ENCODE data around the gene FAM181A. TPM values are rescaled to one million over a fixed set of nuclear protein-coding genes. Genes with fewer than 3 reads are reported as not detected.

The FAM181A gene
- total and polyA plus RNA-seq, 2 of the 4 experiments (the other 2 are of a cell fraction): not detected

DNA sequence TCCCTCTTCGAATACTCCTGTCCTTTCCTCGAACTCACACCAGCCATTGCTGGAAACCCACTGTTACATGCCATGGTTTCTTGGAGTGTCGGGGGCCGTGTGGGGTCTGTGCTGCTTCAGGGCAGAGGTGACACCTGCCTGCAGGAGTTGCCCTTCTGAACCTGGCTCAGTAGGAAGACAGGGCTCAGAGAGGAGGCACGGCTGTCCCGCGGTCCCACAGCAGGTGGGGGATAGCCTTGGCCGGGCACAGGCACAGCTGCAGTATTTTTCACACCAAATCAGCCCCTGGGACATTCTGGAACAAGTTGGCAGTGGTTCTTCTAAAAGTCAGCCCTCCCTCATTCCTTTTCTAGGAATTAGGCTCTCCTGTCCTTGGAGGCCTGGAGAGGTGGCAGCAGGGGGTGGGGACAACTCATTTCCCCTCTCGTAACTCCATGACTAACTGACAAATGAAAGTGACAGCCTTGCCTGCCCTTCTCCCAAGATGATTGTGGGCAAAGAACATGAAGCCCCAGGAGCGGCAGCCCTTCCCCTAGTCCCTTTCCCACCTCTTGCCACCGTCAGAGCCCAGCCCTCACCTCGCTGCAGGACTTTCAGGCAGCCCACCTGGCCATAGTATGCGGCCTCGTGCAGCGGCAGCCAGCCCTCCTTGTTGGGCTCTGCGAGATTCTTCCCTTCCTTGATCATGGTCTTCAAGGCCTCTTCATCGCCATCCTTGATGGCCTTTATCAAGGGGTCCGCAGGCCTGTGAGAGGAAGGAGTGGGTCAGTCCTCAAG lies 26.8 kb downstream of the FAM181A start:
- Histone ChIP-seq H3K4me1 (ENCODE audit: control insufficient read depth, insufficient read depth, low read length) (peaks cover 2% of the 10 kb centered on the region), H2AK5ac (ENCODE audit: low read depth, low read length) (no peak overlapping the region), H2AK9ac (replicated peaks; ENCODE audit: low read depth, low read length, poor library complexity) (no peak overlapping the region), H3K4ac (ENCODE audit: low read depth, low read length) (no peak overlapping the region), H3K23ac (ENCODE audit: low read depth, low read length) (no peak overlapping the region), H3K79me1 (ENCODE audit: low read depth in 1 of 2, low read length in 2 of 2) (no peaks in the 10 kb centered on the region), H2BK120ac (ENCODE audit: low read depth, low read length) (no peak overlapping the region), H3K9ac (ENCODE audit: low read depth, low read length) (no peak overlapping the region), H3K4me3 (ENCODE audit: insufficient read depth, low read depth, low read length) (no peak overlapping the region), H3K14ac (replicated peaks; ENCODE audit: low read depth, low read length) (no peak overlapping the region), H3K27me3 (ENCODE audit: control insufficient read depth, insufficient read depth, low read length) (peaks cover 2% of the 10 kb centered on the region; the same call in 1 of the 2 replicates), H3K18ac (ENCODE audit: low read depth, low read length) (no peak overlapping the region), H2BK5ac (ENCODE audit: low read depth, low read length, poor library complexity, severe bottlenecking) (no peak overlapping the region), H3K4me2 (ENCODE audit: low read depth, low read length) (no peak overlapping the region), H3K27ac (ENCODE audit: insufficient read depth, low read length) (no peak overlapping the region), H4K20me1 (ENCODE audit: insufficient read depth, low read length) (no peaks in the 10 kb centered on the region), H3K9me3 (ENCODE audit: control insufficient read depth, insufficient read depth, low read length) (no peaks in the 10 kb centered on the region), H2BK15ac (ENCODE audit: low read depth, low read length) (no peak overlapping the region), H2AFZ (replicated peaks; ENCODE audit: low read length, poor library complexity) (no peak overlapping the region), H2BK20ac (ENCODE audit: low read depth, low read length) (no peak overlapping the region), H4K91ac (ENCODE audit: insufficient read depth, low read depth, low read length) (no peak overlapping the region), H4K5ac (ENCODE audit: low read depth, low read length) (no peak overlapping the region), H4K8ac (ENCODE audit: low read depth in 2 of 2, low read length in 2 of 2) (no peak overlapping the region), H3K9me1 (ENCODE audit: insufficient read depth, low read length) (peaks cover 7% of the 10 kb centered on the region; the same call in 1 of the 2 replicates), H3K56ac (ENCODE audit: extremely low read depth, insufficient read depth, low read length) (no peak overlapping the region), H3K36me3 (ENCODE audit: control insufficient read depth, insufficient read depth, low read length) (no peaks in the 10 kb centered on the region)
- no peak for ATAC-seq (ENCODE audit: low read depth)
- DNase-seq: no peak
- dilution Hi-C loops (cut with HindIII; ENCODE audit: low sequenced_read_pairs, unreplicated experiment) (no loop called here), in situ Hi-C loops (cut with MboI; ENCODE audit: low sequenced_read_pairs) (no loop called here), intact Hi-C loops (cut with micrococcal nuclease) (no loop called here)
- no TSS peak for BruUV-seq (replicated peaks)
- ChIA-PET CTCF (no interaction called here), POLR2A (ENCODE audit: unreplicated experiment) (no interaction called here)
- WGBS, 2 experiments (ENCODE audit: extremely low coverage in 2 of 2, insufficient read length in 1 of 2): 90% methylated on average over 2 of the region's 18 CpGs; no CpG with 5 or more reads in 1 of the 2 experiments
- TF ChIP-seq FOS (IDR thresholded peaks at IDR 0.05; ENCODE audit: low read depth, low read length) (no peak), RCOR1 (IDR thresholded peaks at IDR 0.05; ENCODE audit: insufficient replicate concordance, low read length) (no peak), RAD21 (IDR thresholded peaks at IDR 0.05; ENCODE audit: low read length) (no peak)
- TF ChIP-seq, protein P1, sequence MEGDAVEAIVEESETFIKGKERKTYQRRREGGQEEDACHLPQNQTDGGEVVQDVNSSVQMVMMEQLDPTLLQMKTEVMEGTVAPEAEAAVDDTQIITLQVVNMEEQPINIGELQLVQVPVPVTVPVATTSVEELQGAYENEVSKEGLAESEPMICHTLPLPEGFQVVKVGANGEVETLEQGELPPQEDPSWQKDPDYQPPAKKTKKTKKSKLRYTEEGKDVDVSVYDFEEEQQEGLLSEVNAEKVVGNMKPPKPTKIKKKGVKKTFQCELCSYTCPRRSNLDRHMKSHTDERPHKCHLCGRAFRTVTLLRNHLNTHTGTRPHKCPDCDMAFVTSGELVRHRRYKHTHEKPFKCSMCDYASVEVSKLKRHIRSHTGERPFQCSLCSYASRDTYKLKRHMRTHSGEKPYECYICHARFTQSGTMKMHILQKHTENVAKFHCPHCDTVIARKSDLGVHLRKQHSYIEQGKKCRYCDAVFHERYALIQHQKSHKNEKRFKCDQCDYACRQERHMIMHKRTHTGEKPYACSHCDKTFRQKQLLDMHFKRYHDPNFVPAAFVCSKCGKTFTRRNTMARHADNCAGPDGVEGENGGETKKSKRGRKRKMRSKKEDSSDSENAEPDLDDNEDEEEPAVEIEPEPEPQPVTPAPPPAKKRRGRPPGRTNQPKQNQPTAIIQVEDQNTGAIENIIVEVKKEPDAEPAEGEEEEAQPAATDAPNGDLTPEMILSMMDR (conservative IDR thresholded peaks at IDR 0.05; ENCODE audit: low read depth, low read length): no peak
